Esophagus squamous epithelium (tissue), 5 donors: Measurements from ENCODE around the gene KLKB1. TPM values are rescaled to one million over a fixed set of nuclear protein-coding genes. Genes with fewer than 3 reads are reported as not detected.
"Not testable (repeated sequence)": the region's sequence is repeated elsewhere in the genome, so short reads cannot be mapped to it uniquely, and the experiment has no call there.

ENCODE experiments used
- DNase-seq: peaks from one replicate; lab custom pipeline; 2025; lab: John Stamatoyannopoulos, UW
- H3K27ac ChIP-seq, 4 donors: fragments of 200-600 bp; sonication (generic); one replicate each; pipeline ENCODE4 v1.5.1; 2016 to 2019; ENCODE audit warnings: mild to moderate bottlenecking in 1 of 4
- H3K27me3 ChIP-seq, 4 donors: fragments of 200-600 bp; sonication (generic); 1 replicate in 3 of 4; 2 replicates in 1 of 4; pipeline versions ENCODE4 v1.5.1 to v1.6.0; 2017 to 2021; ENCODE audit warnings: antibody characterized with exemption in 1 of 4
- H3K36me3 ChIP-seq, 3 donors: fragments of 200-600 bp; sonication (generic); one replicate each; pipeline ENCODE4 v1.5.1; 2016 to 2019
- H3K4me1 ChIP-seq, 3 donors: fragments of 200-600 bp; sonication (generic); one replicate each; pipeline ENCODE4 v1.5.1; 2017 to 2019
- H3K4me3 ChIP-seq, 4 donors: fragments of 200-600 bp; sonication (generic); 1 replicate in 3 of 4; 2 replicates in 1 of 4; pipeline ENCODE4 v1.5.1; 2016 to 2019; ENCODE audit warnings: mild to moderate bottlenecking in 2 of 4, moderate library complexity in 1 of 4
- H3K9me3 ChIP-seq, 3 donors: fragments of 200-600 bp; sonication (generic); one replicate each; pipeline ENCODE4 v1.5.1; 2016 to 2019
- CTCF ChIP-seq, 6 experiments: fragments of 450-650 bp in 4 of 6; fragments of 200-600 bp in 2 of 6; sonication (generic) in 2 of 6; IDR thresholded peaks; one replicate each; pipeline ENCODE4 v1.5.1; 2016 to 2019; ENCODE audit warnings: antibody characterized with exemption in 6 of 6, mild to moderate bottlenecking in 4 of 6, moderate library complexity in 4 of 6
- POLR2A ChIP-seq, 4 donors: fragments of 450-650 bp; IDR thresholded peaks; one replicate each; pipeline ENCODE4 v1.6.1; 2017; ENCODE audit warnings: antibody characterized with exemption in 4 of 4, mild to moderate bottlenecking in 4 of 4, moderate library complexity in 3 of 4
- WGBS, 2 donors: methylation state at CpG; one replicate each; pipeline ENCODE4 v1.1.5; 2018; 5-methylcytosine and 5-hydroxymethylcytosine counted together
- intact Hi-C: fragments of 100-400 bp; cut with DNase I; formaldehyde crosslinking; loops from one replicate; pipeline ENCODE4 v1.15.0; 2022
- total RNA-seq, 4 donors: library from RNA; depleted of rRNA; stranded (reverse); fragments of >200 nt; gene quantifications; one replicate each; pipeline ENCODE4 v1.1.0, GENCODE V29; 2016
- donor health status: DM: yes; HTN: yes; CAD: no.

Gene KLKB1
- total RNA-seq, 4 donors from 2014 or later: 0.57 to 2.0 TPM; not detected in 2

- H3K27me3 ChIP-seq: no peaks in the 10 kb centered on the region
- intact Hi-C loops: no loop called here
- H3K9me3 ChIP-seq: no peaks in the 10 kb centered on the region
- TF ChIP-seq POLR2A (IDR thresholded peaks at IDR 0.05) (no peak), CTCF (IDR thresholded peaks at IDR 0.05) (no peak)
- 81 to 82% methylated on average over 5 of the region's 5 CpGs for WGBS, 2 donors
- no peaks in the 10 kb centered on the region for H3K36me3 ChIP-seq
- H3K27ac ChIP-seq: no peak overlapping the region
- no peaks in the 10 kb centered on the region for H3K4me1 ChIP-seq
- no peak for DNase-seq
- no peak overlapping the region for H3K4me3 ChIP-seq
These were observed 17.5 kb downstream of the KLKB1 start for GRCh38 chr4:186244835-186245234.

DNA sequence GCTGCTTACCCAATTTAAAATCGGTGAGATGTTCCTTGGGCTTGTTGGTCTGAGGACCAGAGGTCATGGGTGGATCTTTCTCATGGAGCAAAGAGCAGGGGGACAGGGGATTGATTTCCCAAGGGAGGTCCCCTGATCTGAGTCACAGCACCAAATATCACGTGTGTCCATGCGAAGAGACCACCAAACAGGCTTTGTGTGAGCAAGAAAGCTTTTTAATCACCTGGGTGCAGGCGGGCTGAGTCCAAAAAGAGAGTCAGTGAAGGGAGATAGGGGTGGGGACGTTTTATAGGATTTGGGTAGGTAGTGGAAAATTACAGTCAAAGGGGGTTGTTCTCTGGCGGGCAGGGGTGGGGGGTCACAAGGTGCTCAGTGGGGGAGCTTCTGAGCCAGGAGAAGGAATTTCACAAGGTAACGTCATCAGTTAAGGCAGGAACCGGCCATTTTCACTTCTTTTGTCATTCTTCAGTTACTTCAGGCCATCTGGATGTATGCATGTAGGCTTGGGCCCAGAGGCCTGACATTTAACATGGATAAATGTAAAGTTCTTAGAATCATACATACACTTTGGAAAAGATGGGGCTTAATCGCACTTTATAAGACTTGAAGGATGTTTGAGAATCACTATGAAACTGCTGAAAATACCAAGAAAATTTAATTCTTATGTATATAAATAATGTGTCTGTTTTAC, 19.9 kb downstream of the KLKB1 start:
- H3K4me1 ChIP-seq, intact Hi-C loops, DNase-seq, H3K27ac ChIP-seq, H3K36me3 ChIP-seq, H3K4me3 ChIP-seq, H3K27me3 ChIP-seq, H3K9me3 ChIP-seq: not testable (repeated sequence)
- 82 to 84% methylated on average over 9 of the region's 9 CpGs for WGBS, 2 donors

DNA sequence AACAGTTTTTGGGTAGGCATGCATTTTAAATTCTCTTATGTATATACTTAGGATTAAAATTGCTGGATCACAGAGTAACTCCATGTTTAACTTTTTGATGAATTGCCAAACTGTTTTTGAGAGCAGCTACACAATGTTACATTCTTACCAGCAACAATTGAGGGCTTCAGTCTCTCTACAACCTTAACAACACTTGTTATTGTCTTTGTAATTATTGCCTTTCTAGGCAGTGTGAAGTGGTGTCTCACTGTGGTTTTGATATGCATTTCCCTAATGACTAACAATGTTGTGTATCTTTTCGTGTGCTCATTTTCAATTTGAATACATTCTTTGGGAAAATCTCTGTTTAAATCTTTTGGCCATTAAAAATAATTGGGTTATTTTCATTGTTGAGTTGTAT, 21.3 kb downstream of the KLKB1 start:
- no peak overlapping the region for H3K27ac ChIP-seq
- H3K4me1 ChIP-seq: no peaks in the 10 kb centered on the region
- H3K27me3 ChIP-seq: no peaks in the 10 kb centered on the region
- intact Hi-C loops: no loop called here
- TF ChIP-seq CTCF (IDR thresholded peaks at IDR 0.05) (no peak), POLR2A (IDR thresholded peaks at IDR 0.05) (no peak)
- H3K4me3 ChIP-seq: no peak overlapping the region
- peaks cover 0 to 7% (median 0%) of the 10 kb centered on the region in 3 donors for H3K36me3 ChIP-seq
- DNase-seq: no peak
- 42 to 75% methylated on average over 1 of the region's 1 CpG for WGBS, 2 donors
- no peaks in the 10 kb centered on the region for H3K9me3 ChIP-seq

DNA sequence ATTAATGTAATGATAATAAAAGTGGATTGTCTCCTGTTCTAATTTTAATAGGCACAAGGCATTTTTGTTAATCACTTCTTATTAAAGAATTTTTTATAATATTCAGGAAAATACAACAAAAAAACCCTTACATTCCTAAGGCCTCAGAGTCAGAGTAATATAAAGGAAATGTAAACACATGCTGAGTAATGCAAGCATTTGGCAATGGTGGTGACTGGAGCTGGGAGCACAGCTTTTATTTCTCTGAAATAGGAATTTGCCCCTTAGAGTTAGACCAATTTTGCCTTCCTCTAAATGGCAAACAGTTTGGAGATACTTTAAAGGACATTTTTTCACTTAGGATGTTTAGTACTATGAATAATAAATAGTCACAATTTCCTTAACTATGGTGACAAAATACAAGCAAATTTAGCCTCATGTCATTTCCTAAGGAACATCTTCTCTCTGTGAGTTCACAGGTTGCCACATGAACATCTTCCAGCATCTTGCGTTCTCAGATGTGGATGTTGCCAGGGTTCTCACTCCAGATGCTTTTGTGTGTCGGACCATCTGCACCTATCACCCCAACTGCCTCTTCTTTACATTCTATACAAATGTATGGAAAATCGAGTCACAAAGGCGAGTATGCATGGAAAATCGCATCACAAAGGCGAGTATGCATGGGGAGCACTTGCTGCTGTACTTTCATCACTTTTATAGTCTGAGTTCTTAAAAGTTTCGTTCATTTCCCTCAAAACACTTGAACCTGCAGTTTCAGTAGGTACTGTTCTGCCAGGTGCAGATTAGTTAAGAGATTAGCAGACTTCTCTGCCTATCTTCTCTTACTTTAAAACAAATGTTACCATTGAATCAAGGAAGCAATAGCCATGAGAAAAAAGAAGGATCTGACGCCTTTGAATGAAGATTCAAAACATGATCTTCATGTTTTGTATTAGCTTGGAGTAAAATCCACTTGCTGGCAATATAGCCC, 22.8 kb downstream of the KLKB1 start:
- 54 to 70% methylated on average over 8 of the region's 8 CpGs for WGBS, 2 donors
- no peaks in the 10 kb centered on the region for H3K9me3 ChIP-seq
- peaks cover 0 to 7% (median 0%) of the 10 kb centered on the region in 3 donors for H3K36me3 ChIP-seq
- no peaks in the 10 kb centered on the region for H3K4me1 ChIP-seq
- no peak overlapping the region for H3K27ac ChIP-seq
- H3K27me3 ChIP-seq: no peaks in the 10 kb centered on the region
- no peak overlapping the region for H3K4me3 ChIP-seq
- intact Hi-C loops: no loop called here
- DNase-seq: no peak
- TF ChIP-seq POLR2A (IDR thresholded peaks at IDR 0.05) (no peak), CTCF (IDR thresholded peaks at IDR 0.05) (no peak)

DNA sequence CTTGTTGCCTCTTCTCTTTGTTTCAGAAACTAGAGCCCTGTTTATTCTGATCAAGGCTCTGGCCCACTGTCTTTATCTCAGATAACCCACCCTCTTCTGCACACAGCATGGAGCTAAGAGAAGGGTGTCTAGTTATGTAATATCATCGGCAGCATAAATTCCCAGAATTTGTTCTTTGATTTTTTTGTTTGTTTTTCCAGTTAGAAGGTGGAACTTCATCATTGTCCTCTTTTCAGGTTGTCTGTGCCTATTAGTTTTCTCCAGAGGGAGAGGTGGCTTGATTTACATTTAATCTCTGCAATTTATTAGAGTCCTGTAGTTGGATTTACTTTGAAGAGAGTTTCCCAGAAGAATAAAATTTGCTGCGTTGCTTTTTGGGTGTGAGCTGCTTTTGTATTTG, 23.5 kb downstream of the KLKB1 start:
- Histone ChIP-seq H3K9me3 (no peaks in the 10 kb centered on the region), H3K27me3 (no peaks in the 10 kb centered on the region), H3K4me1 (no peaks in the 10 kb centered on the region), H3K36me3 (peaks cover 0 to 7% (median 0%) of the 10 kb centered on the region in 3 donors), H3K4me3 (no peak overlapping the region), H3K27ac (no peak overlapping the region)
- intact Hi-C loops: no loop called here
- DNase-seq: no peak
- WGBS, 2 donors: 38 to 59% methylated on average over 2 of the region's 2 CpGs
- no peak for TF ChIP-seq CTCF (IDR thresholded peaks at IDR 0.05)
- no peak for TF ChIP-seq POLR2A (IDR thresholded peaks at IDR 0.05)
